Measurements from ENCODE around the gene PXYLP1.
A peak's percentile ranks its signal among the peaks of the same experiment; 100 is the strongest.

Gene PXYLP1

GRCh38 chr3:141231101-141231951, at the start of gene PXYLP1:
PXYLP1 (plus strand) TSS chr3:141231825; CDS start chr3:141260176, 28,351 bp downstream.
- ChIA-PET CTCF (interaction anchor here (0.6 to 1.8 kb wide), 11 partner anchors 9 to 100 kb away, joined by 3 to 6 read pairs (median 3); no protein-coding TSS in a partner anchor), POLR2A (interaction anchor here (0.7 to 1.5 kb wide), 12 partner anchors 9 to 233 kb away, joined by 3 to 11 read pairs (median 4); partner anchors contain the start of gene SPSB4)
- peak; percentile 94 for DNase-seq (ENCODE audit: extremely low spot score)
- TF ChIP-seq ZNF384 (IDR thresholded peaks at IDR 0.05) (no peak), L3MBTL2 (conservative IDR thresholded peaks at IDR 0.05) (peak; percentile 55; the same call in 1 of the 2 replicates), SP1 (IDR thresholded peaks at IDR 0.05) (no peak), ARNT (IDR thresholded peaks at IDR 0.05) (peak; percentile 79; the same call in 1 of the 2 replicates), FOXK2 (IDR thresholded peaks at IDR 0.05) (no peak), FOXA1 (IDR thresholded peaks at IDR 0.05) (no peak), SUZ12 (IDR thresholded peaks at IDR 0.05) (no peak), HDGF (IDR thresholded peaks at IDR 0.05; ENCODE audit: borderline replicate concordance) (no peak), BHLHE40 (IDR thresholded peaks at IDR 0.05; ENCODE audit: borderline replicate concordance) (no peak), FOXM1 (IDR thresholded peaks at IDR 0.05; ENCODE audit: borderline replicate concordance) (no peak), PKNOX1 (IDR thresholded peaks at IDR 0.05) (no peak), ELF4 (IDR thresholded peaks at IDR 0.05) (no peak), TARDBP (IDR thresholded peaks at IDR 0.05) (no peak), NFRKB (IDR thresholded peaks at IDR 0.05) (no peak), CTBP1 (IDR thresholded peaks at IDR 0.05; ENCODE audit: borderline replicate concordance) (no peak), LEF1 (IDR thresholded peaks at IDR 0.05; ENCODE audit: borderline replicate concordance) (no peak; the same call in 1 of the 2 replicates)

GRCh38 chr3:141183606-141184005, 48.0 kb upstream of the PXYLP1 start:
- no peak for DNase-seq (ENCODE audit: extremely low spot score)
- TF ChIP-seq FOXM1 (IDR thresholded peaks at IDR 0.05; ENCODE audit: borderline replicate concordance) (no peak), TARDBP (IDR thresholded peaks at IDR 0.05) (no peak), ELF4 (IDR thresholded peaks at IDR 0.05) (no peak), LEF1 (IDR thresholded peaks at IDR 0.05; ENCODE audit: borderline replicate concordance) (no peak), FOXK2 (IDR thresholded peaks at IDR 0.05) (no peak), PKNOX1 (IDR thresholded peaks at IDR 0.05) (no peak), ZNF384 (IDR thresholded peaks at IDR 0.05) (no peak), CTBP1 (IDR thresholded peaks at IDR 0.05; ENCODE audit: borderline replicate concordance) (no peak), SUZ12 (IDR thresholded peaks at IDR 0.05) (no peak), FOXA1 (IDR thresholded peaks at IDR 0.05) (no peak), BHLHE40 (IDR thresholded peaks at IDR 0.05; ENCODE audit: borderline replicate concordance) (no peak)
- CTCF ChIA-PET, result interaction anchor here (1.0 to 1.9 kb wide), 2 partner anchors 8 to 12 kb away, joined by 3 to 5 read pairs; no protein-coding TSS in a partner anchor
- POLR2A ChIA-PET, result no interaction called here

GRCh38 chr3:141184430-141184829, 47.2 kb upstream of the PXYLP1 start:
- CTCF ChIA-PET, result no interaction called here

GRCh38 chr3:141191097-141191749, 40.4 kb upstream of the PXYLP1 start:
- ChIA-PET POLR2A (no interaction called here), CTCF (interaction anchor here (0.5 to 2.1 kb wide), 2 partner anchors 191 to 288 kb away, joined by 3 to 15 read pairs; no protein-coding TSS in a partner anchor)
- TF ChIP-seq SUZ12 (IDR thresholded peaks at IDR 0.05) (no peak), PKNOX1 (IDR thresholded peaks at IDR 0.05) (no peak), TARDBP (IDR thresholded peaks at IDR 0.05) (no peak), BHLHE40 (IDR thresholded peaks at IDR 0.05; ENCODE audit: borderline replicate concordance) (no peak), FOXM1 (IDR thresholded peaks at IDR 0.05; ENCODE audit: borderline replicate concordance) (no peak), NFRKB (IDR thresholded peaks at IDR 0.05) (no peak), HDGF (IDR thresholded peaks at IDR 0.05; ENCODE audit: borderline replicate concordance) (no peak), L3MBTL2 (conservative IDR thresholded peaks at IDR 0.05) (no peak), ZNF384 (IDR thresholded peaks at IDR 0.05) (no peak), SP1 (IDR thresholded peaks at IDR 0.05) (no peak), FOXK2 (IDR thresholded peaks at IDR 0.05) (no peak), LEF1 (IDR thresholded peaks at IDR 0.05; ENCODE audit: borderline replicate concordance) (no peak), ARNT (IDR thresholded peaks at IDR 0.05) (no peak), CTBP1 (IDR thresholded peaks at IDR 0.05; ENCODE audit: borderline replicate concordance) (no peak)
- no peak for DNase-seq (ENCODE audit: extremely low spot score)

More at GRCh38 chr3:141184430-141184829, 47.2 kb upstream of the PXYLP1 start:
- no peak for DNase-seq (ENCODE audit: extremely low spot score)
- TF ChIP-seq L3MBTL2 (conservative IDR thresholded peaks at IDR 0.05) (no peak), FOXK2 (IDR thresholded peaks at IDR 0.05) (no peak), CTBP1 (IDR thresholded peaks at IDR 0.05; ENCODE audit: borderline replicate concordance) (no peak), PKNOX1 (IDR thresholded peaks at IDR 0.05) (no peak), FOXA1 (IDR thresholded peaks at IDR 0.05) (no peak), SP1 (IDR thresholded peaks at IDR 0.05) (no peak)
- POLR2A ChIA-PET, result no interaction called here

All from HEK293T (cell line).